ENCODE results near the gene CYP3A7. TPM values are rescaled to one million over a fixed set of nuclear protein-coding genes. Genes with fewer than 3 reads are reported as not detected.

The CYP3A7 gene
- polyA plus RNA-seq, 2 of the 4 experiments (the other 2 are of a cell fraction): 0.14 to 0.16 TPM

DNA sequence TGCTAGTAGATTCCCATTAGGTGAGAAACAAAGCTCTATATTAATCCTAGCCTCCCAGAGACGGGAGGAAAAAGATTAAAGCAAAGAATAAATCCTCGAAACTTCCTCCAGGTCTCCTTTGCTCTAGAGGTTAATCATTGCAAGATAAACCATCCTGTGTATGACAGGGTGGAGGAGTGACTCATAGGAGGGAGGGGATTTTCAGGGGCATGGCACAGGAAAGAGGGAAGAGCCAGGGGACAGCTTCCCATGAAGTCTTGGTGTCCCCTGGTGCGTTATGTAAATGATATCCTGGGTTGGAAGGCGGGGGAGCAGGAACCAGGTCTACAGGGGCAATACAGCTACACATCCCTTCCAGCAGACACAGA lies 56.0 kb downstream of the CYP3A7 start:
- Histone ChIP-seq H3K4me1 (peaks cover 21% of the 10 kb centered on the region), H3K9me3 (peaks cover 21% of the 10 kb centered on the region; the same call in 2 of the 3 replicates), H3K4me3 (peak overlapping the region; percentile 23), H3K4me2 (peak overlapping the region; percentile 76), H3K27ac (peak overlapping the region; percentile 66 to 87)
- POLR2A ChIA-PET: interaction anchor here (0.6 to 1.5 kb wide), 2 partner anchors 121 to 240 kb away, joined by 3 to 6 read pairs; partner anchors contain the start of genes TRIM4 and ZNF655
- peak; percentile 67 for FAIRE-seq
- CTCF ChIA-PET: interaction anchor here (0.7 kb wide), 1 partner anchor 47 kb away, joined by 3 read pairs; no protein-coding TSS in a partner anchor
- ATAC-seq: peak; percentile 98 to 99
- 1% methylated on average over 4 of the region's 4 CpGs for WGBS (ENCODE audit: missing lambda C conversion rate)
- peak; percentile 89 to 90 for DNase-seq (ENCODE audit: low read depth in 1 of 2, low spot score in 1 of 2)
- TF ChIP-seq KDM5A (IDR thresholded peaks at IDR 0.05): no peak
- TF ChIP-seq HOXB13 (CRISPR knock-in tag; IDR thresholded peaks at IDR 0.05; ENCODE audit: low read depth): no peak
- no peak for TF ChIP-seq EP300 (IDR thresholded peaks at IDR 0.05)
- no peak for TF ChIP-seq NFE2L2 (conservative IDR thresholded peaks at IDR 0.05; ENCODE audit: low read length)
- TF ChIP-seq, protein P1, sequence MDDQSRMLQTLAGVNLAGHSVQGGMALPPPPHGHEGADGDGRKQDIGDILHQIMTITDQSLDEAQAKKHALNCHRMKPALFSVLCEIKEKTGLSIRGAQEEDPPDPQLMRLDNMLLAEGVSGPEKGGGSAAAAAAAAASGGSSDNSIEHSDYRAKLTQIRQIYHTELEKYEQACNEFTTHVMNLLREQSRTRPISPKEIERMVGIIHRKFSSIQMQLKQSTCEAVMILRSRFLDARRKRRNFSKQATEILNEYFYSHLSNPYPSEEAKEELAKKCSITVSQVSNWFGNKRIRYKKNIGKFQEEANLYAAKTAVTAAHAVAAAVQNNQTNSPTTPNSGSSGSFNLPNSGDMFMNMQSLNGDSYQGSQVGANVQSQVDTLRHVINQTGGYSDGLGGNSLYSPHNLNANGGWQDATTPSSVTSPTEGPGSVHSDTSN (IDR thresholded peaks at IDR 0.05): no peak
- no peak for TF ChIP-seq RFX5 (IDR thresholded peaks at IDR 0.05)
- no peak for TF ChIP-seq RARB (CRISPR knock-in tag; IDR thresholded peaks at IDR 0.05)
- no peak for TF ChIP-seq EHF (CRISPR knock-in tag; IDR thresholded peaks at IDR 0.05)
- no peak for TF ChIP-seq JUN (IDR thresholded peaks at IDR 0.05)
- TF ChIP-seq FOSL2 (IDR thresholded peaks at IDR 0.05): no peak; the same call in 1 of the 2 replicates
- TF ChIP-seq FOSL2 (CRISPR knock-in tag; IDR thresholded peaks at IDR 0.05): peak; percentile 92
- no peak for TF ChIP-seq MYC (IDR thresholded peaks at IDR 0.05; ENCODE audit: borderline replicate concordance, low read length)
- TF ChIP-seq, protein P2, sequence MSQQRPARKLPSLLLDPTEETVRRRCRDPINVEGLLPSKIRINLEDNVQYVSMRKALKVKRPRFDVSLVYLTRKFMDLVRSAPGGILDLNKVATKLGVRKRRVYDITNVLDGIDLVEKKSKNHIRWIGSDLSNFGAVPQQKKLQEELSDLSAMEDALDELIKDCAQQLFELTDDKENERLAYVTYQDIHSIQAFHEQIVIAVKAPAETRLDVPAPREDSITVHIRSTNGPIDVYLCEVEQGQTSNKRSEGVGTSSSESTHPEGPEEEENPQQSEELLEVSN (IDR thresholded peaks at IDR 0.05; ENCODE audit: borderline replicate concordance, low read depth): peak; percentile 48; the same call in 1 of the 2 replicates
- TF ChIP-seq RCOR1 (IDR thresholded peaks at IDR 0.05; ENCODE audit: low read depth, low read length): no peak
- TF ChIP-seq RAD21 (conservative IDR thresholded peaks at IDR 0.05 in 1 of 2, IDR thresholded peaks at IDR 0.05 in 1 of 2): no peak; a peak in 1 of 5 replicates
- TF ChIP-seq, protein P3, sequence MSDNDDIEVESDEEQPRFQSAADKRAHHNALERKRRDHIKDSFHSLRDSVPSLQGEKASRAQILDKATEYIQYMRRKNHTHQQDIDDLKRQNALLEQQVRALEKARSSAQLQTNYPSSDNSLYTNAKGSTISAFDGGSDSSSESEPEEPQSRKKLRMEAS (IDR thresholded peaks at IDR 0.05): peak; percentile 71
- TF ChIP-seq, protein P4, sequence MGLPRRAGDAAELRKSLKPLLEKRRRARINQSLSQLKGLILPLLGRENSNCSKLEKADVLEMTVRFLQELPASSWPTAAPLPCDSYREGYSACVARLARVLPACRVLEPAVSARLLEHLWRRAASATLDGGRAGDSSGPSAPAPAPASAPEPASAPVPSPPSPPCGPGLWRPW (IDR thresholded peaks at IDR 0.05): no peak
- TF ChIP-seq, protein P5, sequence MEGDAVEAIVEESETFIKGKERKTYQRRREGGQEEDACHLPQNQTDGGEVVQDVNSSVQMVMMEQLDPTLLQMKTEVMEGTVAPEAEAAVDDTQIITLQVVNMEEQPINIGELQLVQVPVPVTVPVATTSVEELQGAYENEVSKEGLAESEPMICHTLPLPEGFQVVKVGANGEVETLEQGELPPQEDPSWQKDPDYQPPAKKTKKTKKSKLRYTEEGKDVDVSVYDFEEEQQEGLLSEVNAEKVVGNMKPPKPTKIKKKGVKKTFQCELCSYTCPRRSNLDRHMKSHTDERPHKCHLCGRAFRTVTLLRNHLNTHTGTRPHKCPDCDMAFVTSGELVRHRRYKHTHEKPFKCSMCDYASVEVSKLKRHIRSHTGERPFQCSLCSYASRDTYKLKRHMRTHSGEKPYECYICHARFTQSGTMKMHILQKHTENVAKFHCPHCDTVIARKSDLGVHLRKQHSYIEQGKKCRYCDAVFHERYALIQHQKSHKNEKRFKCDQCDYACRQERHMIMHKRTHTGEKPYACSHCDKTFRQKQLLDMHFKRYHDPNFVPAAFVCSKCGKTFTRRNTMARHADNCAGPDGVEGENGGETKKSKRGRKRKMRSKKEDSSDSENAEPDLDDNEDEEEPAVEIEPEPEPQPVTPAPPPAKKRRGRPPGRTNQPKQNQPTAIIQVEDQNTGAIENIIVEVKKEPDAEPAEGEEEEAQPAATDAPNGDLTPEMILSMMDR (IDR thresholded peaks at IDR 0.05): no peak
- no peak for TF ChIP-seq KDM1A (IDR thresholded peaks at IDR 0.05; ENCODE audit: low read depth)
- TF ChIP-seq NPAS2 (CRISPR knock-in tag; IDR thresholded peaks at IDR 0.05; ENCODE audit: borderline replicate concordance): no peak
- no peak for TF ChIP-seq GATA3 (IDR thresholded peaks at IDR 0.05; ENCODE audit: borderline replicate concordance)

DNA sequence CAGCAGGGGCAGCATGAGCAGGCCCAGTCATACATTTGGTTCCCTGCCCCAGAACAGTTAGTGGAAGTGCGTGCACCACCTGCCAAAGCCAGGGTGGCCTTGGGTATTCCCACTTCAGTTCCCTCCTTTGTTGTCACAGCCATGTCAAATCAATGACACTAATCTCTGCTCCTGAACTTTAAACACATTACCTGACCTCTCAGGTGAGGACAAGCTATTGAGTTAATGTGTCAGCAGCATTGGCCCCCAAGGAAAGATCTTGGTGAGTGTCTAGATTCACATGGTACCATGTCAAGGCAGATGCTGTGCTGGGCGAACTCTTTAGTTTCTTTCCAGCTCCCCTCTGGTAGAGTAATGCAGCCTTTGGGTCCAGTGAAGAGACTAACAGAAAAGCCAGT lies 57.3 kb downstream of the CYP3A7 start:
- no peak overlapping the region for H3K4me2 ChIP-seq
- FAIRE-seq (no peak), ATAC-seq (no peak), DNase-seq (ENCODE audit: low read depth in 1 of 2, low spot score in 1 of 2) (no peak)
- whole genome bisulfite sequencing (ENCODE audit: missing lambda C conversion rate): 88% methylated on average over 2 of the region's 2 CpGs
- no peak overlapping the region for H3K4me3 ChIP-seq
- peak overlapping the region in 1 of 2 experiments; percentile 87; a peak in 3 of 6 replicates for H3K27ac ChIP-seq
- H3K4me1 ChIP-seq: peaks cover 21% of the 10 kb centered on the region
- ChIA-PET POLR2A (no interaction called here), CTCF (interaction anchor here (0.8 to 1.0 kb wide), 2 partner anchors 17 to 80 kb away, joined by 3 read pairs; no protein-coding TSS in a partner anchor)
- H3K9me3 ChIP-seq: peaks cover 21% of the 10 kb centered on the region; the same call in 2 of the 3 replicates
- TF ChIP-seq SMC3 (IDR thresholded peaks at IDR 0.05) (no peak), SREBF2 (IDR thresholded peaks at IDR 0.05) (no peak), HOXB5 (CRISPR knock-in tag; IDR thresholded peaks at IDR 0.05) (no peak), PHF8 (IDR thresholded peaks at IDR 0.05; ENCODE audit: borderline replicate concordance, low read depth) (no peak), NPAS2 (CRISPR knock-in tag; IDR thresholded peaks at IDR 0.05; ENCODE audit: borderline replicate concordance) (no peak), CBX8 (IDR thresholded peaks at IDR 0.05) (no peak)
- TF ChIP-seq, protein P6, sequence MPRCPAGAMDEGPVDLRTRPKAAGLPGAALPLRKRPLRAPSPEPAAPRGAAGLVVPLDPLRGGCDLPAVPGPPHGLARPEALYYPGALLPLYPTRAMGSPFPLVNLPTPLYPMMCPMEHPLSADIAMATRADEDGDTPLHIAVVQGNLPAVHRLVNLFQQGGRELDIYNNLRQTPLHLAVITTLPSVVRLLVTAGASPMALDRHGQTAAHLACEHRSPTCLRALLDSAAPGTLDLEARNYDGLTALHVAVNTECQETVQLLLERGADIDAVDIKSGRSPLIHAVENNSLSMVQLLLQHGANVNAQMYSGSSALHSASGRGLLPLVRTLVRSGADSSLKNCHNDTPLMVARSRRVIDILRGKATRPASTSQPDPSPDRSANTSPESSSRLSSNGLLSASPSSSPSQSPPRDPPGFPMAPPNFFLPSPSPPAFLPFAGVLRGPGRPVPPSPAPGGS (IDR thresholded peaks at IDR 0.05): no peak
- TF ChIP-seq, protein P2 (IDR thresholded peaks at IDR 0.05; ENCODE audit: borderline replicate concordance, low read depth): no peak
- TF ChIP-seq, protein P1 (IDR thresholded peaks at IDR 0.05): no peak
- TF ChIP-seq, protein P5 (IDR thresholded peaks at IDR 0.05): no peak

Measured in A549 (cell line).